ENCODE results near the gene GRB2. TPM values are rescaled to one million over a fixed set of nuclear protein-coding genes. Genes with fewer than 3 reads are reported as not detected.

The GRB2 gene
- polyA plus RNA-seq, 2 of the 4 experiments (the other 2 are of a cell fraction): 91.4 to 91.9 TPM

DNA sequence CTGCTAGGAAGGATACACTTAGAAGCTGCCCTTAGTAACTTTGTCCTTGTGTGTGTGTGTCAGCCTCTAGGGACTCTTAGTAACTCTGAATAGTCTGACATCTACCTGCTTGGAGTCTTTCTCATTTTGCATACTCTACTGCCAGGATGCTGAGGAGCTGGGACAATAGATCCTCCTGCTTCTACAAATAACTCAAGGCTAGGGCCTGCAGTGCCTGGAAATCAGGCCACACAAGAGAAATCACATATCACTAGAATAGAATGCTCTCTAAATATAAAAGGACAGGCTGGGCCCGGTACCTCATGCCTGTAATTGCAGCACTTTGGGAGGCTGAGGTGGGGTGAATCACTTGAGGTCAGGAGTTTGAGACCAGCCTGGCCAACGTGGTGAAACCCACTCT lies 77.7 kb downstream of the GRB2 start:
- ATAC-seq: no peak
- TF ChIP-seq REST (IDR thresholded peaks at IDR 0.05): no peak
- WGBS (ENCODE audit: missing lambda C conversion rate): 90% methylated on average over 2 of the region's 2 CpGs
- CTCF ChIA-PET: interaction anchor here (0.9 to 17.1 kb wide), 5 partner anchors 9 to 82 kb away, joined by 3 to 272 read pairs (median 4); partner anchors contain the start of gene GRB2
- no peaks in the 10 kb centered on the region for H3K9me3 ChIP-seq
- no peak overlapping the region for H3K4me2 ChIP-seq
- no peak overlapping the region for H3K4me3 ChIP-seq
- no peak overlapping the region for H3K27ac ChIP-seq
- POLR2A ChIA-PET: no interaction called here
- no peak for FAIRE-seq
- DNase-seq (ENCODE audit: low read depth in 1 of 2, low spot score in 1 of 2): no peak
- H3K4me1 ChIP-seq: no peaks in the 10 kb centered on the region

- TF ChIP-seq, protein P1, sequence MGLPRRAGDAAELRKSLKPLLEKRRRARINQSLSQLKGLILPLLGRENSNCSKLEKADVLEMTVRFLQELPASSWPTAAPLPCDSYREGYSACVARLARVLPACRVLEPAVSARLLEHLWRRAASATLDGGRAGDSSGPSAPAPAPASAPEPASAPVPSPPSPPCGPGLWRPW (IDR thresholded peaks at IDR 0.05): no peak
- no peak for TF ChIP-seq MYC (IDR thresholded peaks at IDR 0.05; ENCODE audit: borderline replicate concordance, low read length)
- no peak for TF ChIP-seq PBX3 (IDR thresholded peaks at IDR 0.05)
- no peak for TF ChIP-seq ELK1 (IDR thresholded peaks at IDR 0.05; ENCODE audit: low read depth, low read length)
- TF ChIP-seq MAZ (IDR thresholded peaks at IDR 0.05; ENCODE audit: borderline replicate concordance, low read depth, low read length): no peak
- no peak for TF ChIP-seq BHLHE40 (IDR thresholded peaks at IDR 0.05; ENCODE audit: low read depth, low read length)
- TF ChIP-seq RNF2 (IDR thresholded peaks at IDR 0.05; ENCODE audit: borderline replicate concordance, low read depth): no peak
- ATAC-seq (no peak), FAIRE-seq (no peak), DNase-seq (ENCODE audit: low read depth in 1 of 2, low spot score in 1 of 2) (no peak)
- Histone ChIP-seq H3K4me1 (no peaks in the 10 kb centered on the region), H3K9me3 (no peaks in the 10 kb centered on the region), H3K4me3 (no peak overlapping the region), H3K27ac (0 out of 6 replicates have a peak overlapping the region, but pooled peaks of 1 of the 2 experiments have one; percentile 7), H3K4me2 (no peak overlapping the region)
- POLR2A ChIA-PET: no interaction called here
- WGBS (ENCODE audit: missing lambda C conversion rate): 87% methylated on average over 5 of the region's 5 CpGs
- CTCF ChIA-PET: interaction anchor here (0.6 to 17.1 kb wide), 11 partner anchors 9 to 423 kb away, joined by 3 to 272 read pairs (median 4); partner anchors contain the start of genes GRB2 and TSEN54
Measured at GRCh38 chr17:75326226-75326848, 79.1 kb downstream of the GRB2 start.

DNA sequence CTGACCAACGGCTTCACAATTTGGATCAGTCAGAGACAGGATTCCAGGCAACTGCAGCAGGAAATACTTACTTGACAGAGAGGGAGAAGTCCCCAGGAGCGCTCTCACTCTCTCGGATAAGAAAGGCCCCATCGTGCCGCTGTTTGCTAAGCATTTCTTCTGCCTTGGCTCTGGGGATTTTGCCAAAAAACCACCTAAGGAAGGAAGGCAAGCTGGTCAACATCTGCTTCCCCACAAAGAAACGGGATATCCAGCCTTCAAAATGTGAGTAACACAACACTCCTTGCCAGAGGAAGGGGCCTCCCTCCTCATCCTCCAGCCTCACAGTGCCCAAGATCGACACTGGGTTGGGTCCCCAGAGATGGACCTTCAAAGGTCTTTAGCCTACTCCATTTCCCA lies 79.7 kb downstream of the GRB2 start:
- ATAC-seq (no peak), FAIRE-seq (no peak), DNase-seq (ENCODE audit: low read depth in 1 of 2, low spot score in 1 of 2) (no peak)
- Histone ChIP-seq H3K4me3 (no peak overlapping the region), H3K4me1 (no peaks in the 10 kb centered on the region), H3K9me3 (no peaks in the 10 kb centered on the region), H3K4me2 (no peak overlapping the region), H3K27ac (no peak overlapping the region)
- 84% methylated on average over 7 of the region's 7 CpGs for WGBS (ENCODE audit: missing lambda C conversion rate)
- no peak for TF ChIP-seq HOXB13 (CRISPR knock-in tag; IDR thresholded peaks at IDR 0.05; ENCODE audit: low read depth)
- CTCF ChIA-PET: interaction anchor here (0.7 to 17.1 kb wide), 8 partner anchors 10 to 424 kb away, joined by 3 to 272 read pairs (median 6); partner anchors contain the start of genes GRB2, SLC25A19 and TSEN54
- POLR2A ChIA-PET: no interaction called here

GRCh38 chr17:75325348-75325747 lies 80.1 kb downstream of the GRB2 start:
- Histone ChIP-seq H3K4me1 (no peaks in the 10 kb centered on the region), H3K27ac (no peak overlapping the region), H3K4me2 (no peak overlapping the region), H3K4me3 (no peak overlapping the region), H3K9me3 (no peaks in the 10 kb centered on the region)
- ChIA-PET CTCF (interaction anchor here (1.3 to 17.1 kb wide), 6 partner anchors 10 to 84 kb away, joined by 4 to 272 read pairs (median 26); partner anchors contain the start of genes GRB2 and SLC25A19), POLR2A (no interaction called here)
- no peak for ATAC-seq
- DNase-seq (ENCODE audit: low read depth in 1 of 2, low spot score in 1 of 2): no peak
- FAIRE-seq: no peak
- 96% methylated on average over 6 of the region's 6 CpGs for WGBS (ENCODE audit: missing lambda C conversion rate)
- TF ChIP-seq HOXA7 (CRISPR knock-in tag; IDR thresholded peaks at IDR 0.05) (no peak), TP53 (CRISPR knock-in tag; IDR thresholded peaks at IDR 0.05) (no peak), SREBF2 (IDR thresholded peaks at IDR 0.05) (no peak), PBX3 (IDR thresholded peaks at IDR 0.05) (no peak), ZFP36 (IDR thresholded peaks at IDR 0.05; ENCODE audit: borderline replicate concordance, partially characterized antibody) (no peak)
- TF ChIP-seq, protein P2, sequence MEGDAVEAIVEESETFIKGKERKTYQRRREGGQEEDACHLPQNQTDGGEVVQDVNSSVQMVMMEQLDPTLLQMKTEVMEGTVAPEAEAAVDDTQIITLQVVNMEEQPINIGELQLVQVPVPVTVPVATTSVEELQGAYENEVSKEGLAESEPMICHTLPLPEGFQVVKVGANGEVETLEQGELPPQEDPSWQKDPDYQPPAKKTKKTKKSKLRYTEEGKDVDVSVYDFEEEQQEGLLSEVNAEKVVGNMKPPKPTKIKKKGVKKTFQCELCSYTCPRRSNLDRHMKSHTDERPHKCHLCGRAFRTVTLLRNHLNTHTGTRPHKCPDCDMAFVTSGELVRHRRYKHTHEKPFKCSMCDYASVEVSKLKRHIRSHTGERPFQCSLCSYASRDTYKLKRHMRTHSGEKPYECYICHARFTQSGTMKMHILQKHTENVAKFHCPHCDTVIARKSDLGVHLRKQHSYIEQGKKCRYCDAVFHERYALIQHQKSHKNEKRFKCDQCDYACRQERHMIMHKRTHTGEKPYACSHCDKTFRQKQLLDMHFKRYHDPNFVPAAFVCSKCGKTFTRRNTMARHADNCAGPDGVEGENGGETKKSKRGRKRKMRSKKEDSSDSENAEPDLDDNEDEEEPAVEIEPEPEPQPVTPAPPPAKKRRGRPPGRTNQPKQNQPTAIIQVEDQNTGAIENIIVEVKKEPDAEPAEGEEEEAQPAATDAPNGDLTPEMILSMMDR (IDR thresholded peaks at IDR 0.05): no peak
- TF ChIP-seq, protein P3, sequence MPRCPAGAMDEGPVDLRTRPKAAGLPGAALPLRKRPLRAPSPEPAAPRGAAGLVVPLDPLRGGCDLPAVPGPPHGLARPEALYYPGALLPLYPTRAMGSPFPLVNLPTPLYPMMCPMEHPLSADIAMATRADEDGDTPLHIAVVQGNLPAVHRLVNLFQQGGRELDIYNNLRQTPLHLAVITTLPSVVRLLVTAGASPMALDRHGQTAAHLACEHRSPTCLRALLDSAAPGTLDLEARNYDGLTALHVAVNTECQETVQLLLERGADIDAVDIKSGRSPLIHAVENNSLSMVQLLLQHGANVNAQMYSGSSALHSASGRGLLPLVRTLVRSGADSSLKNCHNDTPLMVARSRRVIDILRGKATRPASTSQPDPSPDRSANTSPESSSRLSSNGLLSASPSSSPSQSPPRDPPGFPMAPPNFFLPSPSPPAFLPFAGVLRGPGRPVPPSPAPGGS (IDR thresholded peaks at IDR 0.05): no peak
- TF ChIP-seq, protein P4, sequence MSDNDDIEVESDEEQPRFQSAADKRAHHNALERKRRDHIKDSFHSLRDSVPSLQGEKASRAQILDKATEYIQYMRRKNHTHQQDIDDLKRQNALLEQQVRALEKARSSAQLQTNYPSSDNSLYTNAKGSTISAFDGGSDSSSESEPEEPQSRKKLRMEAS (IDR thresholded peaks at IDR 0.05): no peak
